B cell (primary cell): Measurements from ENCODE around the gene NPEPPS.

Experiments used
- CTCF ChIP-seq: fragments of 200-600 bp; IDR thresholded peaks from one replicate; pipeline ENCODE4 v1.8.0; 2022; ENCODE audit warnings: antibody characterized with exemption, mild to moderate bottlenecking
- EZH2 ChIP-seq: IDR thresholded peaks from 2 replicates; pipeline ENCODE4 v1.6.1; 2012; ENCODE audit warnings: borderline replicate concordance, low read depth, mild to moderate bottlenecking, moderate library complexity, low read length; ENCODE audit not compliant: insufficient read depth, poor library complexity, severe bottlenecking

GRCh38 chr17:47651704-47652103, 120.8 kb downstream of the NPEPPS start:
- no peak for TF ChIP-seq EZH2
- no peak for TF ChIP-seq CTCF
